Hepatocyte (in vitro differentiated cells): ENCODE results near the gene ANKMY2.

Experiments used
- EZH2phosphoT487 ChIP-seq: fragments of 200-600 bp; sonication (generic); IDR thresholded peaks from one replicate; pipeline ENCODE4 v1.6.1; 2018; ENCODE audit warnings: antibody characterized with exemption, mild to moderate bottlenecking, low read depth, moderate library complexity; ENCODE audit not compliant: unreplicated experiment, severe bottlenecking
- TF ChIP-seq, protein P1 (sequence below): fragments of 200-600 bp; sonication (generic); IDR thresholded peaks from 2 replicates; pipeline ENCODE4 v1.5.1; 2016; ENCODE audit warnings: antibody characterized with exemption, mild to moderate bottlenecking; ENCODE audit not compliant: poor library complexity

DNA sequence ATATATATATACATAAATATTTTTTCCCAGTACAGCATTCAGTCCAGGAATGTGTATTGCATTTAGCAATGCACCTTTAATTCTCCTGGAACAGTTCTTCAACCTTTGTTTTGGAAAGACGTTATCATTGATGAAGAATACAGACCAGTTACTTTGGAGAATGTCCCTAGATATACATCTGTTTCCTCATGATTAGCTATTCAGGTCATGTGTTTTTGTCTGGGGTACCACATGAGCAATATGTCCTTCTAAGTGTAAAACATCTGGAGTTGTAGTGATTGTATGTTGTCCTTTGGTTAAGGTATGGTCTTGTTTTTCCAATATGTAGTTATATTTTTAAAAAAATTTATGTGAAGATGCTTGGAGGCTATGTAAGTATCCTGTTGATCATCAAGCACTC lies 10.6 kb upstream of the ANKMY2 start:
- TF ChIP-seq, protein P1, sequence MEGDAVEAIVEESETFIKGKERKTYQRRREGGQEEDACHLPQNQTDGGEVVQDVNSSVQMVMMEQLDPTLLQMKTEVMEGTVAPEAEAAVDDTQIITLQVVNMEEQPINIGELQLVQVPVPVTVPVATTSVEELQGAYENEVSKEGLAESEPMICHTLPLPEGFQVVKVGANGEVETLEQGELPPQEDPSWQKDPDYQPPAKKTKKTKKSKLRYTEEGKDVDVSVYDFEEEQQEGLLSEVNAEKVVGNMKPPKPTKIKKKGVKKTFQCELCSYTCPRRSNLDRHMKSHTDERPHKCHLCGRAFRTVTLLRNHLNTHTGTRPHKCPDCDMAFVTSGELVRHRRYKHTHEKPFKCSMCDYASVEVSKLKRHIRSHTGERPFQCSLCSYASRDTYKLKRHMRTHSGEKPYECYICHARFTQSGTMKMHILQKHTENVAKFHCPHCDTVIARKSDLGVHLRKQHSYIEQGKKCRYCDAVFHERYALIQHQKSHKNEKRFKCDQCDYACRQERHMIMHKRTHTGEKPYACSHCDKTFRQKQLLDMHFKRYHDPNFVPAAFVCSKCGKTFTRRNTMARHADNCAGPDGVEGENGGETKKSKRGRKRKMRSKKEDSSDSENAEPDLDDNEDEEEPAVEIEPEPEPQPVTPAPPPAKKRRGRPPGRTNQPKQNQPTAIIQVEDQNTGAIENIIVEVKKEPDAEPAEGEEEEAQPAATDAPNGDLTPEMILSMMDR: no peak
- TF ChIP-seq EZH2phosphoT487: no peak
